ENCODE measurements around the gene TEAD2. TPM values are rescaled to one million over a fixed set of nuclear protein-coding genes. Genes with fewer than 3 reads are reported as not detected.

Gene TEAD2
- total RNA-seq, 1 donor, result 41.3 TPM

GRCh38 chr19:49336482-49337266 lies 25.5 kb downstream of the TEAD2 start:
- Histone ChIP-seq H3K9me3 (ENCODE audit: low read depth, low read length) (no peaks in the 10 kb centered on the region), H3K4me3 (ENCODE audit: insufficient read depth, low read length) (no peak overlapping the region), H3K27ac (ENCODE audit: low read depth, low read length) (no peak overlapping the region), H3K36me3 (ENCODE audit: insufficient read depth, low read length) (peaks cover 5% of the 10 kb centered on the region), H3K79me2 (ENCODE audit: insufficient read depth, low read length) (no peaks in the 10 kb centered on the region), H3K4me2 (ENCODE audit: insufficient read depth, low read length) (no peak overlapping the region), H3K27me3 (ENCODE audit: insufficient read depth, low read length) (no peaks in the 10 kb centered on the region), H3K4me1 (ENCODE audit: insufficient read depth, low read length) (peaks cover 8% of the 10 kb centered on the region), H4K20me1 (ENCODE audit: insufficient read depth, low read length) (no peaks in the 10 kb centered on the region), H2AFZ (ENCODE audit: low read length) (no peak overlapping the region)
- DNase-seq (ENCODE audit: insufficient read length, low spot score, missing footprints), result no peak
- no peak for TF ChIP-seq CTCF (IDR thresholded peaks at IDR 0.05; ENCODE audit: extremely low read depth, low read depth, low read length)

GRCh38 chr19:49335784-49336481 lies 26.3 kb downstream of the TEAD2 start:
- no peak for TF ChIP-seq CTCF (IDR thresholded peaks at IDR 0.05; ENCODE audit: extremely low read depth, low read depth, low read length)
- no peaks in the 10 kb centered on the region for H3K27me3 ChIP-seq (ENCODE audit: insufficient read depth, low read length)
- no peak overlapping the region for H3K4me2 ChIP-seq (ENCODE audit: insufficient read depth, low read length)
- H3K4me1 ChIP-seq (ENCODE audit: insufficient read depth, low read length), result peaks cover 8% of the 10 kb centered on the region
- H4K20me1 ChIP-seq (ENCODE audit: insufficient read depth, low read length), result no peaks in the 10 kb centered on the region
- no peaks in the 10 kb centered on the region for H3K9me3 ChIP-seq (ENCODE audit: low read depth, low read length)
- H3K36me3 ChIP-seq (ENCODE audit: insufficient read depth, low read length), result no peaks in the 10 kb centered on the region
- no peak overlapping the region for H3K4me3 ChIP-seq (ENCODE audit: insufficient read depth, low read length)
- H3K27ac ChIP-seq (ENCODE audit: low read depth, low read length), result no peak overlapping the region
- no peak for DNase-seq (ENCODE audit: insufficient read length, low spot score, missing footprints)
- H3K79me2 ChIP-seq (ENCODE audit: insufficient read depth, low read length), result no peaks in the 10 kb centered on the region
- no peak overlapping the region for H2AFZ ChIP-seq (ENCODE audit: low read length)

- H3K4me1 ChIP-seq (ENCODE audit: insufficient read depth, low read length), result peaks cover 8% of the 10 kb centered on the region
- H3K36me3 ChIP-seq (ENCODE audit: insufficient read depth, low read length), result no peaks in the 10 kb centered on the region
- no peak within 1 kb of the TSS for H3K4me2 ChIP-seq (ENCODE audit: insufficient read depth, low read length)
- TF ChIP-seq CTCF (IDR thresholded peaks at IDR 0.05; ENCODE audit: extremely low read depth, low read depth, low read length), result no peak
- H3K79me2 ChIP-seq (ENCODE audit: insufficient read depth, low read length), result no peaks in the 10 kb centered on the region
- no peak within 1 kb of the TSS for H2AFZ ChIP-seq (ENCODE audit: low read length)
- H3K9me3 ChIP-seq (ENCODE audit: low read depth, low read length), result no peaks in the 10 kb centered on the region
- no peaks in the 10 kb centered on the region for H3K27me3 ChIP-seq (ENCODE audit: insufficient read depth, low read length)
- no peaks in the 10 kb centered on the region for H4K20me1 ChIP-seq (ENCODE audit: insufficient read depth, low read length)
- peak; percentile 30 for DNase-seq (ENCODE audit: insufficient read length, low spot score, missing footprints)
- H3K27ac ChIP-seq (ENCODE audit: low read depth, low read length), result no peak within 1 kb of the TSS
- H3K4me3 ChIP-seq (ENCODE audit: insufficient read depth, low read length), result no peak within 1 kb of the TSS
Measured at GRCh38 chr19:49335071-49335783, 27.0 kb downstream of the TEAD2 start, which contains the start of gene CD37. TSS of gene CD37 (plus strand) at chr19:49335406. CDS start at chr19:49335541, 135 bp downstream.

All from osteoblast (primary cell).